MM.1S (cell line): ENCODE measurements around the gene P4HA3.
"Not testable (repeated sequence)": the region's sequence is repeated elsewhere in the genome, so short reads cannot be mapped to it uniquely, and the experiment has no call there.

ENCODE experiments used
- DNase-seq: peaks from one replicate; pipeline ENCODE4 v3.0.0-alpha.2; 2015
- H2AFZ ChIP-seq: fragments of 300-600 bp; sonication (generic); 2 replicates; pipeline ENCODE4 v1.6.0; 2016; ENCODE audit warnings: antibody characterized with exemption, low read length
- H3F3A ChIP-seq: fragments of 300-600 bp; sonication (generic); 2 replicates; pipeline ENCODE4 v1.6.1; 2016; ENCODE audit warnings: mild to moderate bottlenecking, antibody characterized with exemption, low read length, moderate library complexity, mixed read lengths; ENCODE audit not compliant: insufficient read depth
- H3K27ac ChIP-seq: fragments of 300-600 bp; sonication (generic); 2 replicates; pipeline ENCODE4 v1.5.1; 2016; ENCODE audit warnings: mild to moderate bottlenecking, low read length
- H3K27me3 ChIP-seq: fragments of 300-600 bp; sonication (generic); replicated peaks from 2 replicates; pipeline ENCODE4 v1.6.0; 2016; ENCODE audit warnings: low read length; ENCODE audit not compliant: insufficient read depth
- H3K36me3 ChIP-seq: fragments of 300-600 bp; sonication (generic); replicated peaks from 2 replicates; pipeline ENCODE4 v1.6.1; 2016; ENCODE audit warnings: mild to moderate bottlenecking, low read length, mixed read lengths; ENCODE audit not compliant: insufficient read depth
- H3K4me1 ChIP-seq: fragments of 300-600 bp; sonication (generic); 2 replicates; pipeline ENCODE4 v1.6.1; 2016; ENCODE audit warnings: low read length, mixed read lengths
- H3K4me2 ChIP-seq: fragments of 300-600 bp; sonication (generic); 2 replicates; pipeline ENCODE4 v1.6.0; 2016; ENCODE audit warnings: low read depth, low read length
- H3K4me3 ChIP-seq: fragments of 300-600 bp; sonication (generic); 2 replicates; pipeline ENCODE4 v1.5.1; 2016; ENCODE audit warnings: low read length, mixed read lengths
- H3K79me2 ChIP-seq: fragments of 300-600 bp; sonication (generic); 2 replicates; pipeline ENCODE4 v1.6.1; 2016; ENCODE audit warnings: mixed run types, low read length, mixed read lengths
- H3K9ac ChIP-seq: fragments of 300-600 bp; sonication (generic); 2 replicates; pipeline ENCODE4 v1.6.1; 2016; ENCODE audit warnings: low read length, mixed read lengths
- H3K9me2 ChIP-seq: fragments of 300-600 bp; sonication (generic); replicated peaks from 2 replicates; pipeline ENCODE4 v1.6.1; 2016; ENCODE audit warnings: mild to moderate bottlenecking, low read length, mixed read lengths; ENCODE audit not compliant: insufficient read depth
- H3K9me3 ChIP-seq: fragments of 300-600 bp; sonication (generic); replicated peaks from 2 replicates; pipeline ENCODE4 v1.6.1; 2016; ENCODE audit warnings: mild to moderate bottlenecking, low read length, mixed read lengths; ENCODE audit not compliant: insufficient read depth
- H4K20me1 ChIP-seq: fragments of 300-600 bp; sonication (generic); 2 replicates; pipeline ENCODE4 v1.6.1; 2016; ENCODE audit warnings: mild to moderate bottlenecking, low read length, moderate library complexity, mixed read lengths; ENCODE audit not compliant: insufficient read depth
- CTCF ChIP-seq: fragments of 300-600 bp; sonication (generic); IDR thresholded peaks from 2 replicates; pipeline ENCODE4 v1.5.1; 2016; ENCODE audit warnings: antibody characterized with exemption, low read length, mixed read lengths
- EZH2 ChIP-seq: fragments of 300-600 bp; sonication (generic); optimal IDR thresholded peaks from 2 replicates; pipeline ENCODE3; 2017; ENCODE audit warnings: low read depth, mild to moderate bottlenecking, antibody characterized with exemption, low read length, mixed read lengths
- EZH2phosphoT487 ChIP-seq: fragments of 300-600 bp; sonication (generic); IDR thresholded peaks from 2 replicates; pipeline ENCODE4 v1.6.1; 2018; ENCODE audit warnings: antibody characterized with exemption, low read length

The P4HA3 gene

DNA sequence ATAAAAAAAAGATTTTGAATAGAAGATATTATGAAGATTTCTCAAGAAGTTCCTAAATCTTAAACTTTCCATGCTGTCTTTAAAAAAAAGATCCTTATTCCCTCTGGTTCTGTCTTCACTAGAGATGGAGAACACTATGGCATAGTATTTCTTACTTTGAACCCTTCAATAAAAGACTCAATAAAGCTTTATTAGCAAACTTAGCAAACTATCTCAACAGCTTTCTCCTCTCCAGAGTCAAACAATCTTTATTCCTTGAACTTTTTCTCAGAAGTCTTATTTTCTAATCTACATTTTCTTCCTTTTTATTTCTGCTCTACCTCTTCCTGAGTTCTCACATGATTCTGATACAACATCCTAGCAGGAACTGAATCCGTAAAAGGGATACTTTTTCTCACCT, 21.8 kb upstream of the P4HA3 start:
- no peaks in the 10 kb centered on the region for H3K9me3 ChIP-seq
- no peak for DNase-seq
- H3F3A ChIP-seq: no peaks in the 10 kb centered on the region
- H3K27me3 ChIP-seq: no peaks in the 10 kb centered on the region
- TF ChIP-seq EZH2 (no peak), EZH2phosphoT487 (no peak), CTCF (no peak)
- H3K4me3 ChIP-seq: no peak overlapping the region
- no peak overlapping the region for H3K9ac ChIP-seq
- no peak overlapping the region for H2AFZ ChIP-seq
- no peaks in the 10 kb centered on the region for H3K9me2 ChIP-seq
- H3K79me2 ChIP-seq: no peaks in the 10 kb centered on the region
- H3K27ac ChIP-seq: no peak overlapping the region
- H3K4me1 ChIP-seq: no peaks in the 10 kb centered on the region
- H3K4me2 ChIP-seq: no peak overlapping the region
- no peaks in the 10 kb centered on the region for H3K36me3 ChIP-seq
- no peaks in the 10 kb centered on the region for H4K20me1 ChIP-seq

GRCh38 chr11:74332291-74332690, 20.9 kb upstream of the P4HA3 start:
- Histone ChIP-seq H2AFZ (no peak overlapping the region), H4K20me1 (no peaks in the 10 kb centered on the region), H3K79me2 (no peaks in the 10 kb centered on the region), H3K4me2 (no peak overlapping the region), H3K9me3 (no peaks in the 10 kb centered on the region), H3K36me3 (no peaks in the 10 kb centered on the region), H3K4me1 (no peaks in the 10 kb centered on the region), H3K9me2 (no peaks in the 10 kb centered on the region), H3K9ac (no peak overlapping the region), H3K27ac (no peak overlapping the region), H3K4me3 (no peak overlapping the region), H3F3A (no peaks in the 10 kb centered on the region), H3K27me3 (no peaks in the 10 kb centered on the region)
- no peak for DNase-seq
- TF ChIP-seq CTCF (no peak), EZH2 (no peak), EZH2phosphoT487 (no peak)

DNA sequence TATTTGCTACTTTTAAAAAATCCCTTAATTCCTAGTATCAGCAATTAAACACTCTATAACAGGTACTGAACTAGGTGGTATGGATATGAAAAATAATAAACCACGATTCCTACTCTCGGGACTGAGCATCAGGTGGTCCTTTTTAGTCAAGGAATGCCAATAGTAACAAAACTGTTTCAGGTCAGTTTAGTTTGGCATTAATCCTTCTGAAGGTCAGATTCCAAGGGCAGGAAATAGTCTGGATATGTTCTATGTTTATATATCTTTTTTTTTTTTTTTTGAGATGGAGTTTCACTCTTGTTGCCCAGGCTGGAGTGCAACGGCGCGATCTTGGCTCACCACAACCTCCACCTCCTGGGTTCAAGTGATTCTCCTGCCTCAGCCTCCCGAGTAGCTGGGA, 19.6 kb upstream of the P4HA3 start:
- DNase-seq, H3K9ac ChIP-seq, H3K9me3 ChIP-seq, H3K27ac ChIP-seq, H3K79me2 ChIP-seq, H4K20me1 ChIP-seq, H3K4me2 ChIP-seq, H3K4me3 ChIP-seq, H3K27me3 ChIP-seq, H3K4me1 ChIP-seq, H3F3A ChIP-seq, H3K36me3 ChIP-seq, H3K9me2 ChIP-seq, H2AFZ ChIP-seq: not testable (repeated sequence)

DNA sequence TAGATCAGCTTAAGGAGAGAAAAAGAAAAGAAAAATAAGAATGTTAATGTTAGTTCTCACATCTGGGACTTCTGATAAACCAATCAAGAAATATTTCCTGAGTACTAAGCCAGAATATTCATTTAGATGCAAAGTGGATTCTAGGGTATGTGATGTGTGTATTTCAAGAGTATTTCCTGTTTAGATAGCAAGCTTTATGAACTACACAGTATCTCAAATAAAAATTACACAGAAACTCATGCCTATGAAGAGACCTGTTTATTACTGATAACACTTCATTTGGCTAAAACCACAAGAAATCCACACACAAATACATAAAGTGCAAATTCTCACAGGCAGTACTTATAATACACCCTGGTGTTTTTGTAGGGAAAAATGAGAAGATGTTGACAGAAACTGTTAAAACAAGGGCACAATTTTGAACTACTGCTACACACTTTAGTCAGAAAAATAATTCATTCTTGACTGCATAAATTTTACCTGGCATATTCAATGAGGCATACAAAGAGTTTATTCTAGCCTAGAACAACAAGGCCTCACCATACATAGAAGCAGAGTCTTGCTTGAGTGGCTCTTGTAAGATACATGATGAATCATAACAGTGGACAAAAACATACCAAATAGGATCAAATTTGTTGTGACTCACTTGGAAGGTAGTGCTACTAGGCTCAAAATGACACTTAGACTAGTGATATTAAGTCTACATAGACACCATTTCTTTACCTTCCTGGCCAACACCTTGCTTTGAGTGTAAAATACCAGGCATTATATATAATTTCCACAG, 18.8 kb upstream of the P4HA3 start:
- Histone ChIP-seq H3K4me3 (no peak overlapping the region), H3K36me3 (no peaks in the 10 kb centered on the region), H2AFZ (no peak overlapping the region), H3K4me1 (no peaks in the 10 kb centered on the region), H3K79me2 (no peaks in the 10 kb centered on the region), H4K20me1 (no peaks in the 10 kb centered on the region), H3F3A (no peaks in the 10 kb centered on the region), H3K9me2 (no peaks in the 10 kb centered on the region), H3K27me3 (no peaks in the 10 kb centered on the region), H3K9ac (no peak overlapping the region), H3K4me2 (no peak overlapping the region), H3K9me3 (no peaks in the 10 kb centered on the region), H3K27ac (no peak overlapping the region)
- TF ChIP-seq EZH2 (no peak), EZH2phosphoT487 (no peak), CTCF (no peak)
- DNase-seq: no peak
